Measurements from ENCODE around the gene SKAP2.

The SKAP2 gene

GRCh38 chr7:26729150-26729775, 135.1 kb downstream of the SKAP2 start:
- Histone ChIP-seq H3K9me3 (ENCODE audit: insufficient read depth, low read depth, low read length) (no peaks in the 10 kb centered on the region), H3K36me3 (ENCODE audit: insufficient read depth, low read depth, low read length) (no peaks in the 10 kb centered on the region), H3K4me1 (ENCODE audit: insufficient read depth, low read length) (no peaks in the 10 kb centered on the region), H3K27ac (ENCODE audit: low read length) (no peak overlapping the region), H3K27me3 (ENCODE audit: insufficient read depth, low read length) (no peaks in the 10 kb centered on the region), H3K9ac (ENCODE audit: low read depth, low read length) (no peak overlapping the region), H3K4me3 (ENCODE audit: low read length) (no peak overlapping the region)

GRCh38 chr7:26726051-26726450, 138.3 kb downstream of the SKAP2 start:
- Histone ChIP-seq H3K4me1 (ENCODE audit: insufficient read depth, low read length) (no peaks in the 10 kb centered on the region), H3K4me3 (ENCODE audit: low read length) (no peak overlapping the region), H3K9ac (ENCODE audit: low read depth, low read length) (no peak overlapping the region), H3K27ac (ENCODE audit: low read length) (no peak overlapping the region), H3K9me3 (ENCODE audit: insufficient read depth, low read depth, low read length) (no peaks in the 10 kb centered on the region), H3K27me3 (ENCODE audit: insufficient read depth, low read length) (no peaks in the 10 kb centered on the region), H3K36me3 (ENCODE audit: insufficient read depth, low read depth, low read length) (no peaks in the 10 kb centered on the region)

GRCh38 chr7:26724795-26725194, 139.6 kb downstream of the SKAP2 start:
- no peaks in the 10 kb centered on the region for H3K9me3 ChIP-seq (ENCODE audit: insufficient read depth, low read depth, low read length)

GRCh38 chr7:26723129-26723528, 141.3 kb downstream of the SKAP2 start:
- H3K36me3 ChIP-seq (ENCODE audit: insufficient read depth, low read depth, low read length): no peaks in the 10 kb centered on the region
- H3K27ac ChIP-seq (ENCODE audit: low read length): no peak overlapping the region
- H3K4me3 ChIP-seq (ENCODE audit: low read length): no peak overlapping the region
- H3K9ac ChIP-seq (ENCODE audit: low read depth, low read length): no peak overlapping the region
- no peaks in the 10 kb centered on the region for H3K27me3 ChIP-seq (ENCODE audit: insufficient read depth, low read length)
- H3K4me1 ChIP-seq (ENCODE audit: insufficient read depth, low read length): no peaks in the 10 kb centered on the region
- no peaks in the 10 kb centered on the region for H3K9me3 ChIP-seq (ENCODE audit: insufficient read depth, low read depth, low read length)

More at GRCh38 chr7:26724795-26725194, 139.6 kb downstream of the SKAP2 start:
- H3K36me3 ChIP-seq (ENCODE audit: insufficient read depth, low read depth, low read length): no peaks in the 10 kb centered on the region
- H3K27ac ChIP-seq (ENCODE audit: low read length): no peak overlapping the region
- H3K27me3 ChIP-seq (ENCODE audit: insufficient read depth, low read length): no peaks in the 10 kb centered on the region
- H3K9ac ChIP-seq (ENCODE audit: low read depth, low read length): no peak overlapping the region
- no peak overlapping the region for H3K4me3 ChIP-seq (ENCODE audit: low read length)
- no peaks in the 10 kb centered on the region for H3K4me1 ChIP-seq (ENCODE audit: insufficient read depth, low read length)

GRCh38 chr7:26721450-26721849, 142.9 kb downstream of the SKAP2 start:
- Histone ChIP-seq H3K4me3 (ENCODE audit: low read length) (no peak overlapping the region), H3K27ac (ENCODE audit: low read length) (no peak overlapping the region), H3K27me3 (ENCODE audit: insufficient read depth, low read length) (no peaks in the 10 kb centered on the region), H3K9me3 (ENCODE audit: insufficient read depth, low read depth, low read length) (no peaks in the 10 kb centered on the region), H3K9ac (ENCODE audit: low read depth, low read length) (no peak overlapping the region), H3K36me3 (ENCODE audit: insufficient read depth, low read depth, low read length) (no peaks in the 10 kb centered on the region), H3K4me1 (ENCODE audit: insufficient read depth, low read length) (no peaks in the 10 kb centered on the region)

- H3K9me3 ChIP-seq (ENCODE audit: insufficient read depth, low read depth, low read length): no peaks in the 10 kb centered on the region
- H3K9ac ChIP-seq (ENCODE audit: low read depth, low read length): no peak overlapping the region
- H3K27ac ChIP-seq (ENCODE audit: low read length): no peak overlapping the region
- H3K4me3 ChIP-seq (ENCODE audit: low read length): no peak overlapping the region
- no peaks in the 10 kb centered on the region for H3K27me3 ChIP-seq (ENCODE audit: insufficient read depth, low read length)
- H3K4me1 ChIP-seq (ENCODE audit: insufficient read depth, low read length): no peaks in the 10 kb centered on the region
- H3K36me3 ChIP-seq (ENCODE audit: insufficient read depth, low read depth, low read length): no peaks in the 10 kb centered on the region
Observed at GRCh38 chr7:26718063-26718462, 146.3 kb downstream of the SKAP2 start.

- H3K27ac ChIP-seq (ENCODE audit: low read length): no peak overlapping the region
- no peaks in the 10 kb centered on the region for H3K27me3 ChIP-seq (ENCODE audit: insufficient read depth, low read length)
- no peaks in the 10 kb centered on the region for H3K36me3 ChIP-seq (ENCODE audit: insufficient read depth, low read depth, low read length)
- H3K9me3 ChIP-seq (ENCODE audit: insufficient read depth, low read depth, low read length): no peaks in the 10 kb centered on the region
- H3K4me3 ChIP-seq (ENCODE audit: low read length): no peak overlapping the region
- no peaks in the 10 kb centered on the region for H3K4me1 ChIP-seq (ENCODE audit: insufficient read depth, low read length)
- H3K9ac ChIP-seq (ENCODE audit: low read depth, low read length): no peak overlapping the region
Observed at GRCh38 chr7:26714438-26714837, 150.0 kb downstream of the SKAP2 start.

GRCh38 chr7:26714006-26714405, 150.4 kb downstream of the SKAP2 start:
- H3K27ac ChIP-seq (ENCODE audit: low read length): no peak overlapping the region

GRCh38 chr7:26709210-26709990, 155.0 kb downstream of the SKAP2 start:
- Histone ChIP-seq H3K27me3 (ENCODE audit: insufficient read depth, low read length) (no peaks in the 10 kb centered on the region), H3K4me3 (ENCODE audit: low read length) (no peak overlapping the region), H3K9me3 (ENCODE audit: insufficient read depth, low read depth, low read length) (no peaks in the 10 kb centered on the region), H3K27ac (ENCODE audit: low read length) (no peak overlapping the region), H3K9ac (ENCODE audit: low read depth, low read length) (no peak overlapping the region), H3K4me1 (ENCODE audit: insufficient read depth, low read length) (no peaks in the 10 kb centered on the region), H3K36me3 (ENCODE audit: insufficient read depth, low read depth, low read length) (no peaks in the 10 kb centered on the region)

More at GRCh38 chr7:26714006-26714405, 150.4 kb downstream of the SKAP2 start:
- Histone ChIP-seq H3K9me3 (ENCODE audit: insufficient read depth, low read depth, low read length) (no peaks in the 10 kb centered on the region), H3K27me3 (ENCODE audit: insufficient read depth, low read length) (no peaks in the 10 kb centered on the region), H3K9ac (ENCODE audit: low read depth, low read length) (no peak overlapping the region), H3K36me3 (ENCODE audit: insufficient read depth, low read depth, low read length) (no peaks in the 10 kb centered on the region), H3K4me3 (ENCODE audit: low read length) (no peak overlapping the region), H3K4me1 (ENCODE audit: insufficient read depth, low read length) (no peaks in the 10 kb centered on the region)

- Histone ChIP-seq H3K36me3 (ENCODE audit: insufficient read depth, low read depth, low read length) (no peaks in the 10 kb centered on the region), H3K27me3 (ENCODE audit: insufficient read depth, low read length) (no peaks in the 10 kb centered on the region), H3K9ac (ENCODE audit: low read depth, low read length) (no peak overlapping the region), H3K9me3 (ENCODE audit: insufficient read depth, low read depth, low read length) (no peaks in the 10 kb centered on the region), H3K4me3 (ENCODE audit: low read length) (no peak overlapping the region), H3K27ac (ENCODE audit: low read length) (no peak overlapping the region), H3K4me1 (ENCODE audit: insufficient read depth, low read length) (no peaks in the 10 kb centered on the region)
Observed at GRCh38 chr7:26705567-26705966, 158.8 kb downstream of the SKAP2 start.

- Histone ChIP-seq H3K27ac (ENCODE audit: low read length) (no peak overlapping the region), H3K9me3 (ENCODE audit: insufficient read depth, low read depth, low read length) (no peaks in the 10 kb centered on the region), H3K36me3 (ENCODE audit: insufficient read depth, low read depth, low read length) (no peaks in the 10 kb centered on the region), H3K4me3 (ENCODE audit: low read length) (no peak overlapping the region), H3K9ac (ENCODE audit: low read depth, low read length) (no peak overlapping the region), H3K4me1 (ENCODE audit: insufficient read depth, low read length) (no peaks in the 10 kb centered on the region), H3K27me3 (ENCODE audit: insufficient read depth, low read length) (no peaks in the 10 kb centered on the region)
Observed at GRCh38 chr7:26704786-26705185, 159.6 kb downstream of the SKAP2 start.

GRCh38 chr7:26704036-26704435, 160.4 kb downstream of the SKAP2 start:
- H3K27me3 ChIP-seq (ENCODE audit: insufficient read depth, low read length): no peaks in the 10 kb centered on the region

More at GRCh38 chr7:26704036-26704435, 160.4 kb downstream of the SKAP2 start:
- H3K36me3 ChIP-seq (ENCODE audit: insufficient read depth, low read depth, low read length): no peaks in the 10 kb centered on the region
- no peaks in the 10 kb centered on the region for H3K9me3 ChIP-seq (ENCODE audit: insufficient read depth, low read depth, low read length)
- H3K4me1 ChIP-seq (ENCODE audit: insufficient read depth, low read length): no peaks in the 10 kb centered on the region
- no peak overlapping the region for H3K9ac ChIP-seq (ENCODE audit: low read depth, low read length)
- no peak overlapping the region for H3K4me3 ChIP-seq (ENCODE audit: low read length)
- no peak overlapping the region for H3K27ac ChIP-seq (ENCODE audit: low read length)

Data from iPS-20b (cell line).